Trophoblast cell (in vitro differentiated cells and primary cell): Measurements from ENCODE around the gene ECT2L.

Source experiments
- DNase-seq, 2 donors: peaks; one replicate each; pipeline ENCODE4 v3.0.0-alpha.2; 2016
- H2AFZ ChIP-seq: 2 replicates; pipeline ENCODE4 v1.6.1; 2013; ENCODE audit warnings: low read length, moderate library complexity, mild to moderate bottlenecking; ENCODE audit not compliant: insufficient read depth, poor library complexity
- H2AK5ac ChIP-seq: 2 replicates; pipeline ENCODE4 v1.6.1; 2013; ENCODE audit warnings: mild to moderate bottlenecking, low read length
- H2BK120ac ChIP-seq: 2 replicates; pipeline ENCODE4 v1.6.1; 2013; ENCODE audit warnings: low read length, mild to moderate bottlenecking, moderate library complexity; ENCODE audit not compliant: insufficient read depth, poor library complexity
- H2BK12ac ChIP-seq: 2 replicates; pipeline ENCODE4 v1.6.1; 2013; ENCODE audit warnings: mild to moderate bottlenecking, low read length, moderate library complexity
- H2BK5ac ChIP-seq: 2 replicates; pipeline ENCODE4 v1.6.1; 2013; ENCODE audit warnings: low read length, low read depth, moderate library complexity, mild to moderate bottlenecking; ENCODE audit not compliant: poor library complexity
- H3K14ac ChIP-seq: 2 replicates; pipeline ENCODE4 v1.6.1; 2013; ENCODE audit warnings: mild to moderate bottlenecking, low read length
- H3K18ac ChIP-seq: 2 replicates; pipeline ENCODE4 v1.6.1; 2013; ENCODE audit warnings: mild to moderate bottlenecking, low read length
- H3K23ac ChIP-seq: 2 replicates; pipeline ENCODE4 v1.6.1; 2013; ENCODE audit warnings: low read length
- H3K27ac ChIP-seq: 2 replicates; pipeline ENCODE4 v1.5.1; 2013; ENCODE audit warnings: low read depth, mild to moderate bottlenecking, inconsistent platforms, low read length, moderate library complexity
- H3K27me3 ChIP-seq: 2 replicates; pipeline ENCODE4 v1.6.1; 2013; ENCODE audit warnings: inconsistent platforms, mild to moderate bottlenecking, low read length, moderate library complexity; ENCODE audit not compliant: insufficient read depth
- H3K36me3 ChIP-seq, 2 experiments: 1 replicate in 1 of 2; 2 replicates in 1 of 2; pipeline ENCODE4 v1.6.1; 2013; ENCODE audit warnings: low read length in 2 of 2, mild to moderate bottlenecking in 2 of 2, moderate library complexity in 1 of 2; ENCODE audit not compliant: insufficient read depth in 2 of 2, control insufficient read depth in 1 of 2
- H3K4ac ChIP-seq: 2 replicates; pipeline ENCODE4 v1.6.1; 2013; ENCODE audit warnings: low read depth, mild to moderate bottlenecking, low read length, moderate library complexity
- H3K4me1 ChIP-seq, 2 experiments: 1 replicate in 1 of 2; 2 replicates in 1 of 2; pipeline ENCODE4 v1.6.1; 2013; ENCODE audit warnings: low read length in 2 of 2, mild to moderate bottlenecking in 2 of 2, moderate library complexity in 1 of 2; ENCODE audit not compliant: insufficient read depth in 2 of 2, control insufficient read depth in 1 of 2
- H3K4me2 ChIP-seq: 2 replicates; pipeline ENCODE4 v1.6.1; 2013; ENCODE audit warnings: inconsistent platforms, mild to moderate bottlenecking, low read length, moderate library complexity
- H3K4me3 ChIP-seq: 2 replicates; pipeline ENCODE4 v1.5.1; 2013; ENCODE audit warnings: mild to moderate bottlenecking, low read depth, low read length, inconsistent platforms
- H3K79me1 ChIP-seq: one replicate; pipeline ENCODE4 v1.6.1; 2013; ENCODE audit warnings: low read length
- H3K79me2 ChIP-seq: 2 replicates; pipeline ENCODE4 v1.6.1; 2013; ENCODE audit warnings: low read length, mild to moderate bottlenecking; ENCODE audit not compliant: control insufficient read depth, insufficient read depth, poor library complexity
- H3K9ac ChIP-seq: 2 replicates; pipeline ENCODE4 v1.6.1; 2013; ENCODE audit warnings: mild to moderate bottlenecking, low read length
- H3K9me3 ChIP-seq: 2 replicates; pipeline ENCODE4 v1.6.1; 2013; ENCODE audit warnings: low read depth, mild to moderate bottlenecking, control low read depth, inconsistent platforms, low read length; ENCODE audit not compliant: insufficient read depth
- H4K12ac ChIP-seq: 2 replicates; pipeline ENCODE4 v1.6.1; 2013; ENCODE audit warnings: low read depth, mild to moderate bottlenecking, low read length, moderate library complexity
- H4K8ac ChIP-seq: 2 replicates; pipeline ENCODE4 v1.6.1; 2013; ENCODE audit warnings: low read depth, mild to moderate bottlenecking, low read length, moderate library complexity
- H4K91ac ChIP-seq: one replicate; pipeline ENCODE4 v1.6.1; 2013; ENCODE audit warnings: low read depth, mild to moderate bottlenecking, low read length, moderate library complexity
- WGBS: extraction: QIAGEN DNeasy Blood & Tissue Kit; methylation state at CpG from one replicate; pipeline ENCODE4 v1.1.7; 2013; ENCODE audit warnings: missing lambda C conversion rate; ENCODE audit not compliant: insufficient read length, insufficient coverage; ENCODE audit errors: extremely low coverage; 5-methylcytosine and 5-hydroxymethylcytosine counted together

ECT2L gene

DNA sequence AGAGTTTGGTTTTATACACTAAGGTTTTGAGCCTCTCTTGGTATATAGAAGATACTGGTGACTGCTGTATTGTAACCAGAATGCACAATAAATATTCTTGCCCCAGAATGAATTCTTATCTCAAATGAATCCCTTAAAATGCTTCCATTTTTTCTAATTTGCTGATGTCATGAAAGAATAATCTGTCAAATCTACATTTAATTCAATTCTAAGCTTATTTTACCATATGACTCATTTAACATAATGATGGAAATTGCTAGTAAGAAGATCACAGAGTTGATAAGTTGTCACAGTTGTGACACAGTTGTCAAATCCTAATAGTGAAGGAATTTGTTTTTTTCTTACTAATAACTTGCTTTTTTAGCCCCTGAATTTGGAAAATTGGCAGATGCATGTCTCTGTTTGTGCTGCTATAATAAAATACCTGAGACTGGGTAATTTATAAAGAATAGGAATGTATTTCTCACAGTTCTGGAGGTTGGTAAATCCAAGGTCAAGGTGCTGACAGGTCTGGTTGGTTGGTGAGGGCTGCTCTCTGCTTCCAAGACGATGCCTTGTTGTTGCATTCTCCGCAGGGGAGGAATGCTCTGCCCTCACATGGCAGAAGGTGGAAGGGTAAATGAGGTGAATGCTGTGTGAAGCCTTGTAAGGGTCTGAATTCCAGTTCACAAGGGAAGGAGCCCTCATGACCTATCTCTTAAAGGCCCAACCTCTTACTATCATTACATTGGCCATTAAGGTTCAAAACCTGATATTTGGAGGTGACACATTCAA lies 4.7 kb downstream of the ECT2L start:
- no peaks in the 10 kb centered on the region for H3K79me2 ChIP-seq
- H3K14ac ChIP-seq: no peak overlapping the region
- peaks cover 1% of the 10 kb centered on the region for H3K79me1 ChIP-seq
- H4K8ac ChIP-seq: no peak overlapping the region
- H3K9me3 ChIP-seq: no peaks in the 10 kb centered on the region
- no peak overlapping the region for H3K4me2 ChIP-seq
- no peak overlapping the region for H2AK5ac ChIP-seq
- H3K4ac ChIP-seq: no peak overlapping the region
- H3K18ac ChIP-seq: no peak overlapping the region
- no peak overlapping the region for H3K9ac ChIP-seq
- H2BK12ac ChIP-seq: no peak overlapping the region
- WGBS: no CpG with 5 or more reads among the region's 2 CpGs
- no peak overlapping the region for H2AFZ ChIP-seq
- no peaks in the 10 kb centered on the region for H3K27me3 ChIP-seq
- peaks cover 0 to 6% of the 10 kb centered on the region in 2 experiments for H3K4me1 ChIP-seq
- no peak overlapping the region for H3K23ac ChIP-seq
- H3K27ac ChIP-seq: no peak overlapping the region
- no peak overlapping the region for H3K4me3 ChIP-seq
- no peak overlapping the region for H2BK120ac ChIP-seq
- no peak overlapping the region for H4K91ac ChIP-seq
- no peaks in the 10 kb centered on the region for H3K36me3 ChIP-seq
- H4K12ac ChIP-seq: no peak overlapping the region
- no peak overlapping the region for H2BK5ac ChIP-seq
- DNase-seq: peak in 1 of 2 donors; percentile 40

DNA sequence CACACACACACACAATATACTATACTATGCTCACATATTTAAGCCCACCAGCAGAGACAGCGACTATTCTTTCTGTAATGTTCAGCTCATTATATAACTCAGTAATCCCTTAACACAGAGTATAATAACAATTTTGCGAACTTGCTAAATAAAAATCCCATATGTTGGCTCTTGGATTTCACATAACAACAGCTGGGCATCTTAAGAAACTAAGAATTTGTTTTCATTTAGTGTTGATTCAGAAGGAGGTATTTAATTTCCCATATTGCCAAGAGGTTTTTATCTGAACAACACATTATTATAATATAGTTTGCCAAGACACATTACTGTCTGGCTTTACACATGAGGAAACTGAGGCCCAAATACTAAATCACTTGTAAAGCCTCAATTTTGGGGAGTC lies 7.4 kb downstream of the ECT2L start:
- no peak overlapping the region for H2BK5ac ChIP-seq

DNA sequence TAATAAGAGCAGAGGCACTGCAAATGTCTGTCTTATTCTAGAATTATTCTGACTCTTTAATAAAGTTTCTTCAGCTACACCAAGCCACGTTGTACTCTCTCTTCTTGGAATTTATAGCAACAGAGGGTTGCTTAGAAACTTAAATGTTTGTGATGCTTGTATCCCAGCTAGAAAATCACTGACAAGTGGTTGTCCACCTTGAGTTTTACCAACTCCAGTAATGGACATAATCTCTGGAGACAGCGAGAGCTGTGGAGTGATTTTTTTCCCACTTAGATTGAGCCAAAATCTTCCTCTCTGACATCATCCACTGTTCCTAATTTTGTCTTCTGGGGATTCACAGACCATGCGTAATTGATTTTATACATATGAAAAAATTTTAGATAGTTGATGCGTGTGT lies 8.0 kb downstream of the ECT2L start:
- no peak overlapping the region for H2BK5ac ChIP-seq
- H3K79me1 ChIP-seq: no peaks in the 10 kb centered on the region
- H3K4me2 ChIP-seq: no peak overlapping the region
- no peak overlapping the region for H3K9ac ChIP-seq
- H4K12ac ChIP-seq: no peak overlapping the region
- H3K4ac ChIP-seq: no peak overlapping the region
- H3K23ac ChIP-seq: no peak overlapping the region
- no peak for DNase-seq
- H4K91ac ChIP-seq: no peak overlapping the region
- no peak overlapping the region for H2BK12ac ChIP-seq
- H3K79me2 ChIP-seq: no peaks in the 10 kb centered on the region
- no peak overlapping the region for H2BK120ac ChIP-seq
- H4K8ac ChIP-seq: no peak overlapping the region
- H2AK5ac ChIP-seq: no peak overlapping the region
- no peak overlapping the region for H3K4me3 ChIP-seq
- H3K14ac ChIP-seq: no peak overlapping the region
- no peak overlapping the region for H2AFZ ChIP-seq
- no peaks in the 10 kb centered on the region for H3K36me3 ChIP-seq
- no peak overlapping the region for H3K27ac ChIP-seq
- no peaks in the 10 kb centered on the region for H3K27me3 ChIP-seq
- no peak overlapping the region for H3K18ac ChIP-seq
- WGBS: no CpG with 5 or more reads among the region's 4 CpGs
- no peaks in the 10 kb centered on the region for H3K4me1 ChIP-seq
- H3K9me3 ChIP-seq: no peaks in the 10 kb centered on the region

More for the DNA sequence above, 7.4 kb downstream of the ECT2L start:
- Histone ChIP-seq H4K12ac (no peak overlapping the region), H3K9me3 (no peaks in the 10 kb centered on the region), H3K4me1 (no peaks in the 10 kb centered on the region), H2BK120ac (no peak overlapping the region), H4K91ac (no peak overlapping the region), H2AK5ac (no peak overlapping the region), H3K79me1 (no peaks in the 10 kb centered on the region), H3K18ac (no peak overlapping the region), H3K4ac (no peak overlapping the region), H2AFZ (no peak overlapping the region), H3K14ac (no peak overlapping the region), H3K79me2 (no peaks in the 10 kb centered on the region), H3K36me3 (no peaks in the 10 kb centered on the region), H2BK12ac (no peak overlapping the region), H3K27ac (no peak overlapping the region), H3K4me3 (no peak overlapping the region), H3K4me2 (no peak overlapping the region), H4K8ac (no peak overlapping the region), H3K9ac (no peak overlapping the region), H3K23ac (no peak overlapping the region), H3K27me3 (no peaks in the 10 kb centered on the region)
- no CpG with 5 or more reads among the region's 2 CpGs for WGBS
- DNase-seq: no peak

DNA sequence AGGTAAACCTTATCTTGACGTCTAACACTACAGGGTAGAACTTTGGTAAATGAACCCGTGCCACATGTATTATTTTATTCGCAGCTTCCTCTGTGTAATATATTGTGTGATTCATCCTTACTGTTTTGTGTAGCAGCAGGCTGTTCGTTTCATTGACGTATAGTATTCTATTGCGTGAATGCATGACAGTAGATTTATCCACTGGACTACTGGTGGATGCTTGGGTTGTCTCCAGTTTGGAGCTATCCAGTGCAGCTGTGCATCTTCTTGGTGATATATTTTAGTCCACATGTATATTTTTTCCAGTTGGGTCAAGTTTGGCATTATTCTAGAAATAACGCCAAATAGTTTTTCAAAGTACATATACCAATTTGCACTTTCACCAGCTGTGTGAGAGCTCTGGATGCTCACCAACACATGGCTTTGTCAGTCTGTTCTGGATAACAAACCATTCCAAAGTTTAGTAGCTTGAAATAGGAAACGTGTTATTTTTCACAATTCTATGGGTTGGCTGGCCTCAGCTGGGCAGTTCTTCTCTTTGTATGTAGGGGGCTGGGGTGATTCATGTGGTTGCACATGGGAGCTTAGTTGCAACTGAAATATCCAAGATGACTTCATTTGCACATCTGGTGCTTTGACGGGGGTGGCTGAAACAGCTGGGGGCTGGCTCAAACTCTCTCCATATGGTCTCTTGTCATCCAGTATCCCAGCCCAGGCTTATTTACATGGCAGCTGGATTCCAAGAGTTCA lies 9.3 kb downstream of the ECT2L start:
- Histone ChIP-seq H3K36me3 (no peaks in the 10 kb centered on the region), H4K91ac (no peak overlapping the region), H2AK5ac (no peak overlapping the region), H2BK5ac (no peak overlapping the region), H3K9me3 (peaks cover 2% of the 10 kb centered on the region), H3K23ac (no peak overlapping the region), H3K4ac (no peak overlapping the region), H2BK12ac (no peak overlapping the region), H2BK120ac (no peak overlapping the region), H3K4me1 (no peaks in the 10 kb centered on the region), H3K27ac (no peak overlapping the region), H3K9ac (no peak overlapping the region), H3K18ac (no peak overlapping the region), H3K27me3 (no peaks in the 10 kb centered on the region), H3K4me3 (no peak overlapping the region), H3K79me1 (no peaks in the 10 kb centered on the region), H4K12ac (no peak overlapping the region), H4K8ac (no peak overlapping the region), H3K14ac (no peak overlapping the region), H3K79me2 (no peaks in the 10 kb centered on the region), H2AFZ (no peak overlapping the region), H3K4me2 (no peak overlapping the region)
- no peak for DNase-seq
- no CpG with 5 or more reads among the region's 9 CpGs for WGBS
